Epithelial cell of esophagus (primary cell): ENCODE measurements around the gene SCN10A.
A peak's percentile ranks its signal among the peaks of the same experiment; 100 is the strongest.

Experiments
- DNase-seq: peaks from one replicate; pipeline ENCODE4 v3.0.0; 2010; ENCODE audit warnings: low read depth
- H3K4me3 ChIP-seq: 2 replicates; pipeline ENCODE4 v1.5.1; 2011; ENCODE audit warnings: mild to moderate bottlenecking, low read length, control low read depth
- CTCF ChIP-seq: IDR thresholded peaks from 2 replicates; pipeline ENCODE4 v1.5.1; 2011; ENCODE audit warnings: low read depth, mild to moderate bottlenecking, low read length, control low read depth, inconsistent platforms; ENCODE audit not compliant: insufficient read depth; ENCODE audit errors: missing control alignments

SCN10A gene

GRCh38 chr3:38756892-38757291 lies 59.1 kb downstream of the SCN10A start:
- DNase-seq = no peak
- H3K4me3 ChIP-seq = no peak overlapping the region

GRCh38 chr3:38755130-38755529 lies 60.9 kb downstream of the SCN10A start:
- H3K4me3 ChIP-seq = no peak overlapping the region
- TF ChIP-seq CTCF = no peak
- peak; percentile 4 for DNase-seq

More at GRCh38 chr3:38756892-38757291, 59.1 kb downstream of the SCN10A start:
- no peak for TF ChIP-seq CTCF

GRCh38 chr3:38746641-38747040 lies 69.4 kb downstream of the SCN10A start:
- H3K4me3 ChIP-seq = no peak overlapping the region
- DNase-seq = no peak
- TF ChIP-seq CTCF = no peak

GRCh38 chr3:38743043-38743442 lies 73.0 kb downstream of the SCN10A start:
- no peak overlapping the region for H3K4me3 ChIP-seq
- DNase-seq = no peak
- TF ChIP-seq CTCF = no peak

- no peak overlapping the region for H3K4me3 ChIP-seq
- DNase-seq = no peak
- TF ChIP-seq CTCF = no peak
Measured at GRCh38 chr3:38742550-38742949, 73.5 kb downstream of the SCN10A start.

GRCh38 chr3:38740537-38740936 lies 75.5 kb downstream of the SCN10A start:
- DNase-seq = no peak
- no peak for TF ChIP-seq CTCF
- no peak overlapping the region for H3K4me3 ChIP-seq

GRCh38 chr3:38739931-38740330 lies 76.1 kb downstream of the SCN10A start:
- TF ChIP-seq CTCF = no peak
- H3K4me3 ChIP-seq = no peak overlapping the region
- DNase-seq = no peak
